ENCODE data around the gene SPATC1L. TPM values are rescaled to one million over a fixed set of nuclear protein-coding genes. Genes with fewer than 3 reads are reported as not detected.

The SPATC1L gene
- total RNA-seq, 2 experiments from 2014 or later: 4.2 to 4.4 TPM

DNA sequence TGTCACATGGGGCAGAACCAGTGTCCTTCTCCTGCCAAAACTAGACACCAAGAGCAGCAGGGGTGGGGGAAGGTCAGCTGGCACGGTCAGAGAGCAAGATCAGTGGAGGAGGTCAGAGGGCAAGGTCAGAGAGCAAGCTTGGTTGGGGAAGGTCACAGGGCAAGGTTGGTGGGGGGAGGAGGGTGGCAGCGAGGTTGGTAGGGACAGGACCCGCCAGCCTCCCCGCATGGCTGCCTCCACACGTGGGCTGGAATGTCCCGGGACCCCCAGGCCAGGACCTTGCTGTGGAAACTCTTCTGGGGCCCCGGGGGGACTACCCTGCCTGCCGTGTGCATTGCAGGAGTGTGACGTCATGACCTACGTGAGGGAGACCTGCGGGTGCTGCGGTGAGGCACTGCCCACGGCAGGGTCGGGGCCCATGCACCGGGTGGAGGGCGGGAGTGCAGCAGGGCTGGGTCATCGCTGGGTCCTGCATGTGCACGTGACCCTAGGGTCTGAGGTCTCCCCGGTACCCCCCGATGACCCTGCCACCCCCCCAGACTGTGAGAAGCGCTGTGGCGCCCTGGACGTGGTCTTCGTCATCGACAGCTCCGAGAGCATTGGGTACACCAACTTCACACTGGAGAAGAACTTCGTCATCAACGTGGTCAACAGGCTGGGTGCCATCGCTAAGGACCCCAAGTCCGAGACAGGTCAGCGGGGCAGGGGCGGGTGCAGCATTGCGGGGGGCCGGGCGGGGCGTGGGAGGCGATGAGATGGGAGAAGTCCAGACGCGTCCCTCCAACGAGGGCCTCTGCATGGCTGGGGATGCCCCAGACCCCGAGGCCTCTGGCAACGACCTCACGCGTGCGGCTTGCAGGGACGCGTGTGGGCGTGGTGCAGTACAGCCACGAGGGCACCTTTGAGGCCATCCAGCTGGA, 59.1 kb downstream of the SPATC1L start:
- no peak for DNase-seq
- POLR2A ChIA-PET: no interaction called here
- Mint-ChIP-seq H3K27ac (no peak overlapping the region), H3K36me3 (ENCODE audit: low read depth) (no peaks in the 10 kb centered on the region), H3K4me3 (no peak overlapping the region), H3K27me3 (no peaks in the 10 kb centered on the region), H3K9me3 (no peaks in the 10 kb centered on the region), H3K4me1 (no peaks in the 10 kb centered on the region)
- CTCF ChIA-PET: no interaction called here

DNA sequence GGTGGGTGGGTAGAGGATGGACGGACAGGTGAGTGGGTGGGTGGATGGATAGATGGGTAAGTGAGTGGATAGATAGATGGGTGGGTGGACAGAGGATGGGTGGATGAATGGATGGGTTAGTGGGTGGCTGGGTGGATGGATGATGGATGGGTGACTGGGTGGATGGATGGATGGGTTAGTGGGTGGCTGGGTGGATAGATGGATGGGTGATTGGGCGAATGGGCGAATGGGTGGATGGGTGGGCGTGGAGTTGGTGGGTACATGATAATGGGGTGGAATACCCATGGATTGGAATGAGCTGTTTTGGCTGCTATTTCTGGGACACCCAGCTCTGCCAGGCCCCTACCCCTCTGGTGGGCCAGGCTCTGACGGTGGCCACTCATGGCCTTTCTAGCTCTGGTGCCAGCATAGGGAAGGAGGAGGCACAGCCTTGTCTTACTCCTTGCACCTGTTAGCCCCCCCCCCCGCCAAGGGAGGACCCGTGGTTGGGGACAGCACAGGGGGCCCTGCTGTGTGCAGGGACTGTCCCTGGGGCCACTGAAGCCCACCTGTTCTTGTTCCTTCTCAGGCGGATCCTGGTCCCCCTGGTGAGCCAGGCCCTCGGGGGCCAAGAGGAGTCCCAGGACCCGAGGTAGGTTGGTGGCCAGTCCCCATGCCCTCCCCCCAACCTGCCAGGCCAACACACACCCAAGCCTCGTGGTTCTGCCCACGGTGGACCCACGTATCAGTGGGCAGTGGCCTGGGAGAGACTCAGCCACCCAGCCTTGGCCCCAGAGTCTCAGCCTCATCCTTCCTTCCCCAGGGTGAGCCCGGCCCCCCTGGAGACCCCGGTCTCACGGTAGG, 60.0 kb downstream of the SPATC1L start:
- Mint-ChIP-seq H3K9me3 (no peaks in the 10 kb centered on the region), H3K4me3 (no peak overlapping the region), H3K4me1 (no peaks in the 10 kb centered on the region), H3K36me3 (ENCODE audit: low read depth) (no peaks in the 10 kb centered on the region), H3K27ac (no peak overlapping the region), H3K27me3 (no peaks in the 10 kb centered on the region)
- CTCF ChIA-PET: no interaction called here
- no peak for DNase-seq
- POLR2A ChIA-PET: no interaction called here

DNA sequence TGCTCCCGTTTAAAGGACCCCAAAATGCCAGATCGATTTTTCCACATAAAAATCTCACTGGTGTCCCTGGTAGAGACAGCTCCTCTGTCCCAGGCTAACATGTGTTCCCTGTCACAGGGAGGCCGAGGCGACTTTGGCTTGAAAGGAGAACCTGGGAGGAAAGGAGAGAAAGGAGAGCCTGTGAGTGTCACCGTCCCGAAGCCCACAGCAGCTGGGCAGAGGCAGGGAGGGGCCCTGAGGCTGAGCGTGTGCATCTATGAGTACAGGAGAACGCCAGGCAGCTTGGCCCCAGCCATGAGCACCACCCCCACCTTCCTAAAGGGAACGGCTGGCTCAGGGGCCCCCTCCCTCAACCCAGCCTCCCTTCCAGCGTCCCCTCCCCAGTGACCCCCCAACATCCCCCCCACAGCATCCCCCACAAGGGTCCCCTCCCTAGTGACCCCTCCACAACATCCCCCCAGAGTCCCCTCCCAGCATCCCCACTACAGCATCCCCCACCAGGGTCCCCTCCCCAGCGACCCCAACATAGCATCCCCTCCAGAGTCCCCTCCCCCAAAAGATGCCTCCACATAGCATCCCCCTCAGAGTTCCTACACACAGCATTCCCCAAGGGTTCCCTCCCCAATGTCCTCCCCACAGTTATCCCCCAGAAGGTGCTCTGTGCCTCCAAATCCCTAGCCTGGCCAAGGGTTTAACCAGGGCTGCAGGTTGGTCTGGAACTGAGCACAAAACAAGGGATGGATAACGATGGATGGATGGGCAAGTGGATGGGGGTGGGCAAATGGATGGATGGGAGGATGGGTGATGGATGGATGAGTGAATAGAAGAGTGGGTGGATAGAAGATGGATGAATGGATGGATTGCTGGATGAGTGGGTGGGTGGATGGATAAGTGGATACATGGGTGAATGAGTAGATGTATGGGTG, 61.2 kb downstream of the SPATC1L start:
- Mint-ChIP-seq H3K4me1 (no peaks in the 10 kb centered on the region), H3K9me3 (no peaks in the 10 kb centered on the region), H3K27ac (no peak overlapping the region), H3K27me3 (no peaks in the 10 kb centered on the region), H3K4me3 (no peak overlapping the region), H3K36me3 (ENCODE audit: low read depth) (no peaks in the 10 kb centered on the region)
- CTCF ChIA-PET: no interaction called here
- POLR2A ChIA-PET: no interaction called here
- no peak for DNase-seq

DNA sequence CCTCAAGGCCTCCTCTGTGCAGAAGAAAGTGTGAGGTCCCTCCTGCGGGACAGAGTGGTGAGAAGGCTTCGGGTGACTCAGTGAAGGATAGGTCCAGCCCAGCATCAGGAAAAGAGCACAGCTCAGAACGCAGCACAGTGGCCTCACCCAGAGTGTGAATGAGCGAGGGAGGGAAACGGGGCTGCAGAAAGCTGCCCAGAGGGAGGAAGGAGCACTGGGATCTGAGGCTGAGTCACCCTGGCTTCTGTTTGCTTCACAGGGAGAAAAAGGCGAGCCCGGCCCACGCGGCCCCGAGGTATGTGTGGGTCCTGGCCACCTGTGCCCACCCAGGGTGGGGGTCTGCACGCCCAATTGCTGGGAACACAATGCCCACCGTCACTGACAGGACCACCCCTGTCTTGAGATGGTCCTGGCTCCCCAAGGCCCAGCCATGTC, 62.0 kb downstream of the SPATC1L start:
- CTCF ChIA-PET: no interaction called here

DNA sequence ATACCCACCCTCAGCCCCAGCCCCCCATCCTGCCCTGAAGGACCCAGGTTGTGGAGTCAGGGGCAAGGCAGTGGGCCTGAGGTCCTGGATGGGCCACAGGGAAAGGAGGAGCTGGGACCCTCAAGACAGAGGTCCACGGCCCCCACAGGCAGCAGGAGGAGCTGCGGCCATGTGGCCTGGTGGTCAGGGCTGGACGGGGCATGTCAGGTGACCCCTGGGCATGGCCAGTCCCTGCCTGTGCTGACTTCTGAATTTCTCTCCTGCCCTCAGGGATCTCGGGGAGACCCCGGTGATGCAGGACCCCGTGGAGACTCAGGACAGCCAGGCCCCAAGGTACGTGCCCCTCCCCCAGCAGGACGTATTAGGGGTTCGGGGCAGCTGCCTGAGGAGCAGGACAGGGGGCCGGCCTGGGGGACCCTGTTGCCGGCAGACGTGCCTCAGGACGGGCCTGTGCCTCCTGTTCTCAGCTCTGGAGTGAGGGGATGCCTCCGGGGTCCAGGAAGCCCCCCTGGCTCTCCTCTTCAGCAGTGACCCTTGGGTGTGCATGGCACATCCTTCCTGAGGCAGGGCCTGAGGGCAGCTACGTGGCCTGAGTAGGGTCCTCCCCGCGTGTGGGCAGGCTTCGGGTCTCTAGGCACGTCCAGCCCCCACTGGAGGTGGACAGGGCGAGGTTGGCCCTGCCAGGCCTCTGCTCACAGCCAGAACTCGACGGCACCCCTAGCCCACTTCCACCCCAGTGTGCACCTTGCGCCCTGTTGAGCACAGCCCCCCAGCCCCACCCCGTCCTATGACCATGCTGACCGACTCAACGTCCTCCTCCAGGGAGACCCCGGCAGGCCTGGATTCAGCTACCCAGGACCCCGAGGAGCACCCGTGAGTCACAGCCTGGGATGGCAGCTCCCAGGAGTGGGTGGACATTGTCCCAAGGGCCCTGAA, 62.7 kb downstream of the SPATC1L start:
- Mint-ChIP-seq H3K4me1 (no peaks in the 10 kb centered on the region), H3K36me3 (ENCODE audit: low read depth) (no peaks in the 10 kb centered on the region), H3K9me3 (no peaks in the 10 kb centered on the region), H3K27me3 (no peaks in the 10 kb centered on the region), H3K4me3 (no peak overlapping the region), H3K27ac (no peak overlapping the region)
- ChIA-PET POLR2A (no interaction called here), CTCF (no interaction called here)
- DNase-seq: no peak

More for the DNA sequence above, 62.0 kb downstream of the SPATC1L start:
- Mint-ChIP-seq H3K27me3 (no peaks in the 10 kb centered on the region), H3K36me3 (ENCODE audit: low read depth) (no peaks in the 10 kb centered on the region), H3K9me3 (no peaks in the 10 kb centered on the region), H3K4me1 (no peaks in the 10 kb centered on the region), H3K27ac (no peak overlapping the region), H3K4me3 (no peak overlapping the region)
- DNase-seq: no peak
- POLR2A ChIA-PET: no interaction called here

DNA sequence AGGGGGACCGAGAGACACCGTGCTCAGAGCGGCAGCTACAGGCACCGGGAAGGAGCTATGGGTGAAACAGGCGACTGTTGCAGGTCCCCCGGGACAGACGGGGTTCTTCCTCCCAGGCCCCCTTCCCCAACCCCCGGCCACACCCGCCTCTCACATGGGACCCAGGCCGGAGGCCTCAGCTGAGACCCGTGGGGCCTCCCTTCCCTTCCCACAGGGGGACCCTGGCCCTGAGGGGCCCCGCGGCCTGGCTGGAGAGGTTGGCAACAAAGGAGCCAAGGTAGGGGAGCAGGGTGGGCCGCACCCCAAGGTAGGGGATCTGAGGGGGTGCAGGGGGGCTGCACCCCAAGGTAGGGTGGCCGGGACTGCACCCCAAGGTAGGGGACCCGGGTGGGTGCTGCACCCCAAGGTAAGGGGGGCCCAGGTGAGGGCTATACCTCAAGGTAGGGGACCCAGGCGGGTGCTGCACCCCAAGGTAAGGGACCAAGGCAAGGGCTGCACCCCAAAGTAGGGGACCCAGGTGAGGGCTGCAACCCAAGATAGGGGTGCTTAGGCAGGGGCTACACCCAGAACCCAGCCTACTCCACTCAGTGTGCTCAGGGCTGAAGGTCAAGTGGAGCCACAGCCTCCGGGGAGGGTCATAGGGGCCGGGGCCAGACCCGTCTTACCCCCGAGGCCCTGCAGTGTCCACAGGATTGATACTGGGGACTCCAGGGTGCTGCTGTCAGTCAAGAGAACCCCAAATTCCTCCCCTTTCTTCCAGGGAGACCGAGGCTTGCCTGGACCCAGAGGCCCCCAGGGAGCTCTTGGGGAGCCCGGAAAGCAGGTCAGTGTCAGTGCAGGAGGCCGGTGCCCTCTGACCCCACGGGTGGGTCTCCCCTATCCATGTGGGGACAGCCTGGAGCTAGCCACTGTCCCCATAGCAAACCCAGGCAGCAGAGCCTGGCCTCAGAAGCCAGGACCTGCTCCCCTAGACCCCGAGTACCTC, 63.7 kb downstream of the SPATC1L start:
- H3K36me3 Mint-ChIP-seq (ENCODE audit: low read depth): no peaks in the 10 kb centered on the region
- H3K9me3 Mint-ChIP-seq: no peaks in the 10 kb centered on the region
- ChIA-PET POLR2A (no interaction called here), CTCF (no interaction called here)
- no peaks in the 10 kb centered on the region for H3K4me1 Mint-ChIP-seq
- no peak overlapping the region for H3K4me3 Mint-ChIP-seq
- DNase-seq: no peak
- no peaks in the 10 kb centered on the region for H3K27me3 Mint-ChIP-seq
- no peak overlapping the region for H3K27ac Mint-ChIP-seq

DNA sequence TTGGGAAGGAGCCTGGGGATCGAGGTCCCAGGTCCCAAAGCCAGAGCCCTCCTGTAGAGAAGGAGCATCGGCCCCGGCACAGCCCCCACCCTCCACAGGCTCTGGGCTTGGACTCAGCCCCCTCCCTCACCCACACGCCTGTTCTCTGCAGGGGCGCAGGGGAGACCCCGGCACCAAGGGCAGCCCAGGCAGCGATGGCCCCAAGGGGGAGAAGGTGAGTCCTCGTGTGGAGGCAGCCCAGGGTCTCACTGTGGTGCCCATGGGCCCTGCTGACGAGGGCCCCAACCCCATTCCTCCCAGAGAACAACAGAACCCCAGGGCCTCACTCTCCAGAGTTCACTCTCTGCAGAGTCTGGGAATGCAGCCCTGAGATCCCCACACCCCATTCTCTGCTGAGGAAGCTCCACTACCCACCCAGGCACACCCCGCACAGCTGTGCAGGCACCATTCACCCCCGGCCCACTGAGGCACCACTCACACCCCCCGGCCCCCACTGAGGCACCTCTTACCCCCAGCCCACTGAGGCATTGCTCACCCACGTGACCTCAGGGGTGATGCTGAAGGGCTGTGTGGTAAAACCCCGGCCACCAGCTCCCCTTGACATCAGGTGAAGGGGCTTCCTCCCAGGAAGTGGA, 64.5 kb downstream of the SPATC1L start:
- Mint-ChIP-seq H3K36me3 (ENCODE audit: low read depth) (no peaks in the 10 kb centered on the region), H3K9me3 (no peaks in the 10 kb centered on the region), H3K27me3 (no peaks in the 10 kb centered on the region), H3K4me1 (no peaks in the 10 kb centered on the region), H3K27ac (no peak overlapping the region), H3K4me3 (no peak overlapping the region)
- POLR2A ChIA-PET: no interaction called here
- no peak for DNase-seq
- CTCF ChIA-PET: no interaction called here

DNA sequence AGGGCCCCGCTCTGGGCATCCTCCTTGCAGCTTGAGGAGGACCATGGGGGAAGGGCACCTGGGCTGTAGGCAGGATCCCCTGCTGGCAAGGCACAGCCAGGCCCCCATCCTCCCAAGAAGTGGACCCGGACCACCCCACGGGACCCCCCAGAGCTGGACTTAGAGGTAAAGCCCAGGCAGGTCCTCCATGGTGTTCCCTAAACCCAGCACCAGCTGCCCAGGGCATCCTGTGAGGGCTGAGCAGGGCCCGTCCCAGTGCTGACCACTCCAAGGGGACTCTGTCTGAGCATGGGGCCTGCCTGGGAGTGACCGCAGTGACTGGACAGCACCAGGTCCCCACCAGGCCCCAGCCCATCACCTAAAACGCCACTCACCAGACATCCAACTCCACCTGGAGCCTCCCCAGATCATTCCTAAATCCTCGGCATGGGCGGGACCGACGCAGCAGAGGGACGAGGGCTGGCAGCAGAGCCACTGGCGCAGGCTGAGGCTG, 65.1 kb downstream of the SPATC1L start:
- Mint-ChIP-seq H3K36me3 (ENCODE audit: low read depth) (no peaks in the 10 kb centered on the region), H3K9me3 (no peaks in the 10 kb centered on the region), H3K27ac (no peak overlapping the region), H3K4me3 (no peak overlapping the region), H3K27me3 (no peaks in the 10 kb centered on the region), H3K4me1 (no peaks in the 10 kb centered on the region)
- no peak for DNase-seq
- ChIA-PET POLR2A (no interaction called here), CTCF (no interaction called here)

DNA sequence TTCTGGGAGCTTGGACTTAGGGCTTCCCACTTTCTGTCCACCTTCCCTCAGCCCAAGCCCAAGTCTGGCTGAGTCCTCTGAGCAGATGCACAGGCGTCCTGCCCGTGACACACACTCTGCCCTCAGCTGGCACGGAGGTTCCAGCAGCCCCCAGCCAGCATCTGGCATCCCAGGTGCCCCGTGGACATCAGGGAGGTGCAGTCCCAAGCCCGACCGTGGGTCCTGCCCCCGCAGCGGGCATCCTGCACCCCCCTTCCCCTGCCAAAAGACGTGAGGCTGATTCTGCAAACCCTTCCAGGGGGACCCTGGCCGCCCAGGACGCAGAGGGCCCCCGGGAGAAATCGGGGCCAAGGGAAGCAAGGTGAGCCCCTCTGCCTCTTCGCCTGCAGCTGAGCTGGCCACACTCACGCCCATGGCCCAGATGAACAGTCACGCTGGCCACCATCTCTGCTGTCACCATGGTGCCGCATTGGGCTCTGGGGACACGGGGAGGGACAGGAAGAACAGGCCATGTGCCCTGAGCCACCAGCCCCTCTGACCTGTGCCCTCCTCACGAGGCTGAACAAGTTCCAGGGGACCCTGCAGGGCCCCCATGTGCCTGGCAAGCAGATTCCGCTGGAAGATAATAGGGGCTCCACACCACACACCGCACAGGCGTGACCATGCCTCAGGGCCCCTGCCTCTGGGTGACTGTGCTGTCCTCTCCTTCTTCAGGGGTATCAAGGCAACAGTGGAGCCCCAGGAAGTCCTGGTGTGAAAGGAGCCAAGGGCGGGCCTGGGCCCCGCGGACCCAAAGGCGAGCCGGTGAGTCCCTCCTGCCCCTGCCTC, 65.7 kb downstream of the SPATC1L start:
- Mint-ChIP-seq H3K36me3 (ENCODE audit: low read depth) (no peaks in the 10 kb centered on the region), H3K27me3 (no peaks in the 10 kb centered on the region), H3K4me3 (no peak overlapping the region), H3K9me3 (no peaks in the 10 kb centered on the region), H3K27ac (no peak overlapping the region), H3K4me1 (no peaks in the 10 kb centered on the region)
- CTCF ChIA-PET: no interaction called here
- POLR2A ChIA-PET: interaction anchor here (0.6 kb wide), 1 partner anchor 21 kb away, joined by 3 read pairs; the partner anchor contains the start of gene COL6A2
- no peak for DNase-seq

DNA sequence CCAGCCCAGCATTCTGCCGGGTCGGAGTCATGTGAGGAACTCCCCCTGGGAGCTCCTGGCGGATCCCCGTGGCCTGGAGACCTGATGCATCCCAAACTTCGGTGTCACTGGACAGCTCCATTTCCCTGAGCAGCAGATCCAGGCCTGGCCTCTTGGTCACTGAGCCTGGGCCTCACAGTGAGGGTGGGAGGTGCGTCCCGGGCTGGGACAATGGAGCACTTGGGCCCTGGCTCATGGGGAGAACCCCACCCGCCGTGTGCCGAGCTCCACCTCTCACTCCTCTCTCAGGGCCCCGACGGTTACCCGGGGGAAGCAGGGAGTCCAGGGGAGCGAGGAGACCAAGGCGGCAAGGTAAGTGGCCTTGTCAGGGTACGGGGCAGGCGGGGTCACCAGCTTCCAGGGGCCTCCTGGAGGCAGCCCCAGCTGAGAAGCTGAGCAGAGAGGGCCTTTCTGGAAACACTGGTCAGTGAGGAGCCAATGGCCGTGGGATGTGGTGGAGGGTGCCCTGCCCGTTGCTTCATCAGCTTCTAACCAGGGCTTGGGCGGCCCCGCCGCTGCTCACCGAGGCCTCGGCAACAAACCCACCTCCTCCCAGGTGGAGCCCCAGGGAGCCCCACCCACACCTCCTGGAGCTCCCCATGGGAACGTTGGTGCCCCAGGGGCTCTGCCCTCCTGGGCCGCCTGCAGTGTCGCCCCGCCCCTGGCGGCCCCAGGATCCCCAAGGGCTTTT, 66.5 kb downstream of the SPATC1L start:
- Mint-ChIP-seq H3K4me3 (no peak overlapping the region), H3K36me3 (ENCODE audit: low read depth) (no peaks in the 10 kb centered on the region), H3K27ac (no peak overlapping the region), H3K4me1 (no peaks in the 10 kb centered on the region), H3K9me3 (no peaks in the 10 kb centered on the region), H3K27me3 (no peaks in the 10 kb centered on the region)
- DNase-seq: no peak
- POLR2A ChIA-PET: interaction anchor here (0.6 kb wide), 1 partner anchor 20 kb away, joined by 3 read pairs; the partner anchor contains the start of gene COL6A2
- CTCF ChIA-PET: no interaction called here
